ENCODE measurements around the gene BTG1.
"Not testable (repeated sequence)": the region's sequence is repeated elsewhere in the genome, so short reads cannot be mapped to it uniquely, and the experiment has no call there.

The BTG1 gene

GRCh38 chr12:92105676-92106075, 40.0 kb downstream of the BTG1 start:
- no peaks in the 10 kb centered on the region for H3K36me3 ChIP-seq (ENCODE audit: control insufficient read depth, insufficient read depth, low read length)
- no peaks in the 10 kb centered on the region for H3K27me3 ChIP-seq (ENCODE audit: control insufficient read depth, insufficient read depth, low read length, poor library complexity, severe bottlenecking)
- 87 to 96% methylated on average over 5 of the region's 5 CpGs for WGBS, 2 experiments
- peaks cover 26% of the 10 kb centered on the region for H3K4me1 ChIP-seq (ENCODE audit: control insufficient read depth, insufficient read depth, low read length)
- no peak overlapping the region for H3K4me3 ChIP-seq (ENCODE audit: insufficient read depth, low read depth, low read length)
- H3K9me3 ChIP-seq (ENCODE audit: control insufficient read depth, low read length), result no peaks in the 10 kb centered on the region
- H3K27ac ChIP-seq (ENCODE audit: insufficient read depth, low read depth, low read length, poor library complexity, severe bottlenecking), result no peak overlapping the region

- no peaks in the 10 kb centered on the region for H3K27me3 ChIP-seq (ENCODE audit: control insufficient read depth, insufficient read depth, low read length, poor library complexity, severe bottlenecking)
- peaks cover 26% of the 10 kb centered on the region for H3K4me1 ChIP-seq (ENCODE audit: control insufficient read depth, insufficient read depth, low read length)
- H3K27ac ChIP-seq (ENCODE audit: insufficient read depth, low read depth, low read length, poor library complexity, severe bottlenecking), result no peak overlapping the region
- no peaks in the 10 kb centered on the region for H3K9me3 ChIP-seq (ENCODE audit: control insufficient read depth, low read length)
- H3K36me3 ChIP-seq (ENCODE audit: control insufficient read depth, insufficient read depth, low read length), result no peaks in the 10 kb centered on the region
- 94% methylated on average over 2 of the region's 2 CpGs for WGBS, 2 experiments
- no peak overlapping the region for H3K4me3 ChIP-seq (ENCODE audit: insufficient read depth, low read depth, low read length)
Measured at GRCh38 chr12:92105110-92105509, 40.5 kb downstream of the BTG1 start.

GRCh38 chr12:92102606-92103005, 43.0 kb downstream of the BTG1 start:
- WGBS, 2 experiments, result 89 to 94% methylated on average over 2 of the region's 2 CpGs
- H3K27me3 ChIP-seq (ENCODE audit: control insufficient read depth, insufficient read depth, low read length, poor library complexity, severe bottlenecking), result no peaks in the 10 kb centered on the region
- no peak overlapping the region for H3K27ac ChIP-seq (ENCODE audit: insufficient read depth, low read depth, low read length, poor library complexity, severe bottlenecking)
- H3K9me3 ChIP-seq (ENCODE audit: control insufficient read depth, low read length), result no peaks in the 10 kb centered on the region
- H3K4me1 ChIP-seq (ENCODE audit: control insufficient read depth, insufficient read depth, low read length), result peaks cover 9% of the 10 kb centered on the region
- no peak overlapping the region for H3K4me3 ChIP-seq (ENCODE audit: insufficient read depth, low read depth, low read length)
- H3K36me3 ChIP-seq (ENCODE audit: control insufficient read depth, insufficient read depth, low read length), result no peaks in the 10 kb centered on the region

- H3K4me1 ChIP-seq (ENCODE audit: control insufficient read depth, insufficient read depth, low read length), result peaks cover 6% of the 10 kb centered on the region
- no peaks in the 10 kb centered on the region for H3K36me3 ChIP-seq (ENCODE audit: control insufficient read depth, insufficient read depth, low read length)
- no peaks in the 10 kb centered on the region for H3K27me3 ChIP-seq (ENCODE audit: control insufficient read depth, insufficient read depth, low read length, poor library complexity, severe bottlenecking)
- no peaks in the 10 kb centered on the region for H3K9me3 ChIP-seq (ENCODE audit: control insufficient read depth, low read length)
- H3K27ac ChIP-seq (ENCODE audit: insufficient read depth, low read depth, low read length, poor library complexity, severe bottlenecking), result no peak overlapping the region
- 94 to 100% methylated on average over 1 of the region's 1 CpG for WGBS, 2 experiments
- H3K4me3 ChIP-seq (ENCODE audit: insufficient read depth, low read depth, low read length), result no peak overlapping the region
Measured at GRCh38 chr12:92098594-92099380, 46.9 kb downstream of the BTG1 start.

- no peak overlapping the region for H3K27ac ChIP-seq (ENCODE audit: insufficient read depth, low read depth, low read length, poor library complexity, severe bottlenecking)
- H3K27me3 ChIP-seq (ENCODE audit: control insufficient read depth, insufficient read depth, low read length, poor library complexity, severe bottlenecking), result no peaks in the 10 kb centered on the region
- H3K36me3 ChIP-seq (ENCODE audit: control insufficient read depth, insufficient read depth, low read length), result no peaks in the 10 kb centered on the region
- H3K4me3 ChIP-seq (ENCODE audit: insufficient read depth, low read depth, low read length), result no peak overlapping the region
- WGBS, 2 experiments, result 82 to 88% methylated on average over 2 of the region's 2 CpGs
- H3K4me1 ChIP-seq (ENCODE audit: control insufficient read depth, insufficient read depth, low read length), result peaks cover 6% of the 10 kb centered on the region
- no peaks in the 10 kb centered on the region for H3K9me3 ChIP-seq (ENCODE audit: control insufficient read depth, low read length)
Measured at GRCh38 chr12:92096346-92097136, 49.1 kb downstream of the BTG1 start.

- Histone ChIP-seq H3K4me1 (ENCODE audit: control insufficient read depth, insufficient read depth, low read length) (peaks cover 6% of the 10 kb centered on the region), H3K9me3 (ENCODE audit: control insufficient read depth, low read length) (no peaks in the 10 kb centered on the region), H3K27me3 (ENCODE audit: control insufficient read depth, insufficient read depth, low read length, poor library complexity, severe bottlenecking) (no peaks in the 10 kb centered on the region), H3K36me3 (ENCODE audit: control insufficient read depth, insufficient read depth, low read length) (no peaks in the 10 kb centered on the region), H3K27ac (ENCODE audit: insufficient read depth, low read depth, low read length, poor library complexity, severe bottlenecking) (no peak overlapping the region), H3K4me3 (ENCODE audit: insufficient read depth, low read depth, low read length) (no peak overlapping the region)
- 67 to 91% methylated on average over 1 of the region's 1 CpG for WGBS, 2 experiments
Measured at GRCh38 chr12:92094751-92095161, 50.9 kb downstream of the BTG1 start.

- 92% methylated on average over 3 of the region's 3 CpGs for WGBS, 2 experiments
Measured at GRCh38 chr12:92094301-92094700, 51.3 kb downstream of the BTG1 start.

More at GRCh38 chr12:92094301-92094700, 51.3 kb downstream of the BTG1 start:
- H3K4me3 ChIP-seq (ENCODE audit: insufficient read depth, low read depth, low read length); H3K36me3 ChIP-seq (ENCODE audit: control insufficient read depth, insufficient read depth, low read length); H3K27me3 ChIP-seq (ENCODE audit: control insufficient read depth, insufficient read depth, low read length, poor library complexity, severe bottlenecking); H3K4me1 ChIP-seq (ENCODE audit: control insufficient read depth, insufficient read depth, low read length); H3K27ac ChIP-seq (ENCODE audit: insufficient read depth, low read depth, low read length, poor library complexity, severe bottlenecking); H3K9me3 ChIP-seq (ENCODE audit: control insufficient read depth, low read length): not testable (repeated sequence)

Measured in ectodermal cell (in vitro differentiated cells).